WTC11 (cell line): Measurements from ENCODE around the gene SART1. TPM values are rescaled to one million over a fixed set of nuclear protein-coding genes. Genes with fewer than 3 reads are reported as not detected.

Experiments used
- ATAC-seq: fragments of 200-7000 bp; cut with Tn5 transposase; 2 replicates; pipeline ENCODE4 v1.10.0; 2021; ENCODE audit warnings: mild to moderate bottlenecking, moderate library complexity
- CTCF ChIA-PET: fragments of 300-600 bp; sonication (Branson Sonifier 250); formaldehyde crosslinking; loops from one replicate; lab custom pipeline; 2021; ENCODE audit warnings: antibody characterized with exemption; lab: Charles Lee
- POLR2A ChIA-PET: fragments of 350-600 bp; sonication (Branson Sonifier 250); formaldehyde crosslinking; loops from one replicate; lab custom pipeline; 2021; ENCODE audit warnings: antibody characterized with exemption; lab: Charles Lee
- DNase-seq: peaks from one replicate; pipeline ENCODE4 v3.0.0; 2021; ENCODE audit warnings: low spot score
- H3K27ac Mint-ChIP-seq: 2 replicates; pipeline ENCODE4 v1.8.0; 2021; ENCODE audit warnings: mixed read lengths
- H3K27me3 Mint-ChIP-seq: 2 replicates; pipeline ENCODE4 v1.8.0; 2021; ENCODE audit warnings: low read depth, mild to moderate bottlenecking, moderate library complexity, mixed read lengths
- H3K36me3 Mint-ChIP-seq: 2 replicates; pipeline ENCODE4 v1.8.0; 2021; ENCODE audit warnings: mixed read lengths
- H3K4me1 Mint-ChIP-seq: 2 replicates; pipeline ENCODE4 v1.8.0; 2022; ENCODE audit warnings: mixed read lengths
- H3K4me3 Mint-ChIP-seq: 2 replicates; pipeline ENCODE4 v1.8.0; 2021; ENCODE audit warnings: mild to moderate bottlenecking, moderate library complexity, mixed read lengths
- H3K9me3 Mint-ChIP-seq: 2 replicates; pipeline ENCODE4 v1.8.0; 2021; ENCODE audit warnings: mixed read lengths
- CBFB ChIP-seq: sonication (generic); formaldehyde crosslinking; IDR thresholded peaks from 2 replicates; pipeline ENCODE4 v1.8.1; 2022; ENCODE audit warnings: mild to moderate bottlenecking, low read depth, missing genetic modification reagents
- CREB1 ChIP-seq: sonication (generic); formaldehyde crosslinking; IDR thresholded peaks from 2 replicates; pipeline ENCODE4 v1.8.0; 2023; ENCODE audit warnings: mild to moderate bottlenecking, missing genetic modification reagents
- CREM ChIP-seq: sonication (generic); formaldehyde crosslinking; IDR thresholded peaks from 2 replicates; pipeline ENCODE4 v1.8.1; 2022; ENCODE audit warnings: mild to moderate bottlenecking, missing genetic modification reagents, moderate library complexity
- EMX1 ChIP-seq: fragments of 250-450 bp; sonication (Bioruptor Pico); IDR thresholded peaks from 2 replicates; pipeline ENCODE4 v1.8.0; 2021; ENCODE audit warnings: mild to moderate bottlenecking
- ESRRA ChIP-seq: sonication (generic); formaldehyde crosslinking; IDR thresholded peaks from 2 replicates; pipeline ENCODE4 v1.8.1; 2022; ENCODE audit warnings: mild to moderate bottlenecking, missing genetic modification reagents, borderline replicate concordance
- JAZF1 ChIP-seq: fragments of 250-450 bp; sonication (Bioruptor Pico); IDR thresholded peaks from 2 replicates; pipeline ENCODE4 v1.9.0; 2021; ENCODE audit warnings: moderate library complexity, mild to moderate bottlenecking, inconsistent platforms
- JUN ChIP-seq: sonication (generic); formaldehyde crosslinking; IDR thresholded peaks from 2 replicates; pipeline ENCODE4 v1.8.0; 2023; ENCODE audit warnings: mild to moderate bottlenecking, missing genetic modification reagents
- OVOL2 ChIP-seq: fragments of 250-450 bp; sonication (Bioruptor Pico); IDR thresholded peaks from 2 replicates; pipeline ENCODE4 v1.9.0; 2021; ENCODE audit warnings: mild to moderate bottlenecking, borderline replicate concordance
- SMAD4 ChIP-seq: sonication (generic); formaldehyde crosslinking; IDR thresholded peaks from 2 replicates; pipeline ENCODE4 v1.8.0; 2022; ENCODE audit warnings: mild to moderate bottlenecking, missing genetic modification reagents
- ZBTB21 ChIP-seq: sonication (generic); formaldehyde crosslinking; IDR thresholded peaks from 2 replicates; pipeline ENCODE4 v1.8.1; 2023; ENCODE audit warnings: mild to moderate bottlenecking, missing genetic modification reagents, borderline replicate concordance
- ZNF263 ChIP-seq: sonication (generic); formaldehyde crosslinking; IDR thresholded peaks from 2 replicates; pipeline ENCODE4 v1.8.1; 2022; ENCODE audit warnings: low read depth, mild to moderate bottlenecking, moderate library complexity, missing genetic modification reagents
- total RNA-seq: library from RNA; stranded (reverse); gene quantifications from 3 replicates; pipeline ENCODE4 v1.2.3, GENCODE V29; 2021
- TF ChIP-seq, protein P1 (sequence below): fragments of 250-450 bp; sonication (Bioruptor Pico); IDR thresholded peaks from 2 replicates; pipeline ENCODE4 v1.9.0; 2021; ENCODE audit warnings: mild to moderate bottlenecking, borderline replicate concordance
- TF ChIP-seq, protein P2 (sequence below): fragments of 200-600 bp; IDR thresholded peaks from 2 replicates; pipeline ENCODE4 v1.8.0; 2022; ENCODE audit warnings: antibody characterized with exemption
- TF ChIP-seq, protein P3 (sequence below): sonication (generic); formaldehyde crosslinking; conservative IDR thresholded peaks from 2 replicates; pipeline ENCODE4 v1.8.1; 2023; ENCODE audit warnings: mild to moderate bottlenecking, low read depth, missing genetic modification reagents, moderate library complexity
- TF ChIP-seq, protein P4 (sequence below): sonication (generic); formaldehyde crosslinking; IDR thresholded peaks from 2 replicates; pipeline ENCODE4 v1.8.0; 2022; ENCODE audit warnings: mild to moderate bottlenecking, missing genetic modification reagents
- TF ChIP-seq, protein P5 (sequence below): sonication (generic); formaldehyde crosslinking; IDR thresholded peaks from 2 replicates; pipeline ENCODE4 v1.8.1; 2022; ENCODE audit warnings: mild to moderate bottlenecking, moderate library complexity, missing genetic modification reagents
- TF ChIP-seq, protein P6 (sequence below): sonication (generic); formaldehyde crosslinking; IDR thresholded peaks from 2 replicates; pipeline ENCODE4 v1.8.1; 2023; ENCODE audit warnings: mild to moderate bottlenecking, missing genetic modification reagents, moderate library complexity

Gene SART1
- total RNA-seq, 1 experiment from 2014 or later = 57.0 TPM

DNA sequence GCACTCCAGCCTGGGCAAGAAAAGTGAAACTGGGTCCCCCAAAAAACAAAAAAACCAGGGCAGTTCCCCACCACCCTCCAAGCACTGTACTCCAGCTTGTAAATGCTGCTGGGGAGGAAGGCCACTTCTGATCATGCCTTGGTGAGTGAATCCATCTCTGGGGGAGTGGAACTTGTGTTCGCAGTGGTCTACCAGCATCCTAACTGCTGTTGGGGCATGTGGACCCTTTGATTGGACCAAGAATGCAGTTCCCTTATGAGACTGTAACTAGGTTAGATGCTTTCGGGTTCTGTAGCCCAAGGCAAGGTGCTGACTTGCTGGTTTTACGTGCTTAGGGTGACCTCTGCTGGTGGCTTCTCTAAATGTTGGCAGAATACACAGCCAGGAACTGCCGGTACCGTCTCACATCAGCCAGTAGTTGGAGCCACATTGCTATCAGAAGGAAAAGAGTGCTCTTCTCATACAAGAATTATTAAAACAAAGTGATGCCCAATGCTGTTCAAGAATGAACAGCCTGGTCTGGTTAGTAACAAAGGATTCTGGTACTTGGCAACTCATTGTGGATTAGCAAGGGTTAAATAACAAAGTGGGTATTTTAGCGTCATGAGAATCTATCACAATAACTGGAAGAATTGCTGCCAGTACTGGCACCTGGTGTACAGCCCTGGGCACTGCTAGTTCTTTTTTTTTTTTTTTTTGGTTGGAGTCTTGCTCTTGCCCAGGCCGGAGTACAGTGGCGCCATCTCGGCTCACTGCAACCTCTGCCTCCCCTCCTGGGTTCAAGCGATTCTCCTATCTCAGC lies 27.5 kb downstream of the SART1 start (continued):
- TF ChIP-seq, protein P1, sequence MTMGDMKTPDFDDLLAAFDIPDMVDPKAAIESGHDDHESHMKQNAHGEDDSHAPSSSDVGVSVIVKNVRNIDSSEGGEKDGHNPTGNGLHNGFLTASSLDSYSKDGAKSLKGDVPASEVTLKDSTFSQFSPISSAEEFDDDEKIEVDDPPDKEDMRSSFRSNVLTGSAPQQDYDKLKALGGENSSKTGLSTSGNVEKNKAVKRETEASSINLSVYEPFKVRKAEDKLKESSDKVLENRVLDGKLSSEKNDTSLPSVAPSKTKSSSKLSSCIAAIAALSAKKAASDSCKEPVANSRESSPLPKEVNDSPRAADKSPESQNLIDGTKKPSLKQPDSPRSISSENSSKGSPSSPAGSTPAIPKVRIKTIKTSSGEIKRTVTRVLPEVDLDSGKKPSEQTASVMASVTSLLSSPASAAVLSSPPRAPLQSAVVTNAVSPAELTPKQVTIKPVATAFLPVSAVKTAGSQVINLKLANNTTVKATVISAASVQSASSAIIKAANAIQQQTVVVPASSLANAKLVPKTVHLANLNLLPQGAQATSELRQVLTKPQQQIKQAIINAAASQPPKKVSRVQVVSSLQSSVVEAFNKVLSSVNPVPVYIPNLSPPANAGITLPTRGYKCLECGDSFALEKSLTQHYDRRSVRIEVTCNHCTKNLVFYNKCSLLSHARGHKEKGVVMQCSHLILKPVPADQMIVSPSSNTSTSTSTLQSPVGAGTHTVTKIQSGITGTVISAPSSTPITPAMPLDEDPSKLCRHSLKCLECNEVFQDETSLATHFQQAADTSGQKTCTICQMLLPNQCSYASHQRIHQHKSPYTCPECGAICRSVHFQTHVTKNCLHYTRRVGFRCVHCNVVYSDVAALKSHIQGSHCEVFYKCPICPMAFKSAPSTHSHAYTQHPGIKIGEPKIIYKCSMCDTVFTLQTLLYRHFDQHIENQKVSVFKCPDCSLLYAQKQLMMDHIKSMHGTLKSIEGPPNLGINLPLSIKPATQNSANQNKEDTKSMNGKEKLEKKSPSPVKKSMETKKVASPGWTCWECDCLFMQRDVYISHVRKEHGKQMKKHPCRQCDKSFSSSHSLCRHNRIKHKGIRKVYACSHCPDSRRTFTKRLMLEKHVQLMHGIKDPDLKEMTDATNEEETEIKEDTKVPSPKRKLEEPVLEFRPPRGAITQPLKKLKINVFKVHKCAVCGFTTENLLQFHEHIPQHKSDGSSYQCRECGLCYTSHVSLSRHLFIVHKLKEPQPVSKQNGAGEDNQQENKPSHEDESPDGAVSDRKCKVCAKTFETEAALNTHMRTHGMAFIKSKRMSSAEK = no peak
- TF ChIP-seq, protein P2, sequence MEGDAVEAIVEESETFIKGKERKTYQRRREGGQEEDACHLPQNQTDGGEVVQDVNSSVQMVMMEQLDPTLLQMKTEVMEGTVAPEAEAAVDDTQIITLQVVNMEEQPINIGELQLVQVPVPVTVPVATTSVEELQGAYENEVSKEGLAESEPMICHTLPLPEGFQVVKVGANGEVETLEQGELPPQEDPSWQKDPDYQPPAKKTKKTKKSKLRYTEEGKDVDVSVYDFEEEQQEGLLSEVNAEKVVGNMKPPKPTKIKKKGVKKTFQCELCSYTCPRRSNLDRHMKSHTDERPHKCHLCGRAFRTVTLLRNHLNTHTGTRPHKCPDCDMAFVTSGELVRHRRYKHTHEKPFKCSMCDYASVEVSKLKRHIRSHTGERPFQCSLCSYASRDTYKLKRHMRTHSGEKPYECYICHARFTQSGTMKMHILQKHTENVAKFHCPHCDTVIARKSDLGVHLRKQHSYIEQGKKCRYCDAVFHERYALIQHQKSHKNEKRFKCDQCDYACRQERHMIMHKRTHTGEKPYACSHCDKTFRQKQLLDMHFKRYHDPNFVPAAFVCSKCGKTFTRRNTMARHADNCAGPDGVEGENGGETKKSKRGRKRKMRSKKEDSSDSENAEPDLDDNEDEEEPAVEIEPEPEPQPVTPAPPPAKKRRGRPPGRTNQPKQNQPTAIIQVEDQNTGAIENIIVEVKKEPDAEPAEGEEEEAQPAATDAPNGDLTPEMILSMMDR = peak; percentile 70
- TF ChIP-seq JAZF1 (no peak), EMX1 (CRISPR knock-in tag) (no peak), CREB1 (CRISPR knock-in tag) (no peak)

DNA sequence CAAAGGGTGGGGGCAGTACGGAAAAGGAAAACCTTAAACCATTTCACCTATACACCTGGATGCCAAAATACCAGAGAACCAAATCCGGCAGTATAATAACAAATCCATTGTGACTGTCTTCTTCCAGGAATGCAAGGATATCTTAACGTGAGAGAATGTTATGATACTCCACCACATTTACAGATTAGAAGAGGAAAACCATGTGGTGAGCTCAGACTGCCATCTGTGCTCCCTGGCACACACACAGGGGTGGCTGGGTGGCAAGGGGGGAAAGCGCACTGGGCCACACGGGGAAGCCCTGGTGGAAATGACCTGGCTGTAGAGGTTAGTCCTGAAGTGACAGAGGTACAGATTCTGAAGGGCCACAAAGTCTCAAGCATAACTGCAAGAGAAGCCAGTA lies 30.5 kb downstream of the SART1 start:
- Mint-ChIP-seq H3K4me3 (no peak overlapping the region), H3K9me3 (no peaks in the 10 kb centered on the region), H3K4me1 (no peaks in the 10 kb centered on the region), H3K36me3 (peaks cover 4% of the 10 kb centered on the region; the same call in 1 of the 2 replicates), H3K27me3 (no peaks in the 10 kb centered on the region), H3K27ac (no peak overlapping the region)
- DNase-seq (no peak), ATAC-seq (no peak)
- ChIA-PET POLR2A (no interaction called here), CTCF (interaction anchor here (1.1 to 2.3 kb wide), 4 partner anchors 11 to 212 kb away, joined by 4 to 8 read pairs (median 6); no protein-coding TSS in a partner anchor)
- TF ChIP-seq ESRRA (CRISPR knock-in tag) = no peak
- TF ChIP-seq OVOL2 (CRISPR knock-in tag) = no peak
- no peak for TF ChIP-seq JUN (CRISPR knock-in tag)
- TF ChIP-seq, protein P2 = no peak
- TF ChIP-seq ZNF263 (CRISPR knock-in tag) = no peak
- no peak for TF ChIP-seq CBFB
- TF ChIP-seq, protein P3, sequence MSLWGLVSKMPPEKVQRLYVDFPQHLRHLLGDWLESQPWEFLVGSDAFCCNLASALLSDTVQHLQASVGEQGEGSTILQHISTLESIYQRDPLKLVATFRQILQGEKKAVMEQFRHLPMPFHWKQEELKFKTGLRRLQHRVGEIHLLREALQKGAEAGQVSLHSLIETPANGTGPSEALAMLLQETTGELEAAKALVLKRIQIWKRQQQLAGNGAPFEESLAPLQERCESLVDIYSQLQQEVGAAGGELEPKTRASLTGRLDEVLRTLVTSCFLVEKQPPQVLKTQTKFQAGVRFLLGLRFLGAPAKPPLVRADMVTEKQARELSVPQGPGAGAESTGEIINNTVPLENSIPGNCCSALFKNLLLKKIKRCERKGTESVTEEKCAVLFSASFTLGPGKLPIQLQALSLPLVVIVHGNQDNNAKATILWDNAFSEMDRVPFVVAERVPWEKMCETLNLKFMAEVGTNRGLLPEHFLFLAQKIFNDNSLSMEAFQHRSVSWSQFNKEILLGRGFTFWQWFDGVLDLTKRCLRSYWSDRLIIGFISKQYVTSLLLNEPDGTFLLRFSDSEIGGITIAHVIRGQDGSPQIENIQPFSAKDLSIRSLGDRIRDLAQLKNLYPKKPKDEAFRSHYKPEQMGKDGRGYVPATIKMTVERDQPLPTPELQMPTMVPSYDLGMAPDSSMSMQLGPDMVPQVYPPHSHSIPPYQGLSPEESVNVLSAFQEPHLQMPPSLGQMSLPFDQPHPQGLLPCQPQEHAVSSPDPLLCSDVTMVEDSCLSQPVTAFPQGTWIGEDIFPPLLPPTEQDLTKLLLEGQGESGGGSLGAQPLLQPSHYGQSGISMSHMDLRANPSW (CRISPR knock-in tag) = no peak
- no peak for TF ChIP-seq JAZF1
- TF ChIP-seq, protein P4, sequence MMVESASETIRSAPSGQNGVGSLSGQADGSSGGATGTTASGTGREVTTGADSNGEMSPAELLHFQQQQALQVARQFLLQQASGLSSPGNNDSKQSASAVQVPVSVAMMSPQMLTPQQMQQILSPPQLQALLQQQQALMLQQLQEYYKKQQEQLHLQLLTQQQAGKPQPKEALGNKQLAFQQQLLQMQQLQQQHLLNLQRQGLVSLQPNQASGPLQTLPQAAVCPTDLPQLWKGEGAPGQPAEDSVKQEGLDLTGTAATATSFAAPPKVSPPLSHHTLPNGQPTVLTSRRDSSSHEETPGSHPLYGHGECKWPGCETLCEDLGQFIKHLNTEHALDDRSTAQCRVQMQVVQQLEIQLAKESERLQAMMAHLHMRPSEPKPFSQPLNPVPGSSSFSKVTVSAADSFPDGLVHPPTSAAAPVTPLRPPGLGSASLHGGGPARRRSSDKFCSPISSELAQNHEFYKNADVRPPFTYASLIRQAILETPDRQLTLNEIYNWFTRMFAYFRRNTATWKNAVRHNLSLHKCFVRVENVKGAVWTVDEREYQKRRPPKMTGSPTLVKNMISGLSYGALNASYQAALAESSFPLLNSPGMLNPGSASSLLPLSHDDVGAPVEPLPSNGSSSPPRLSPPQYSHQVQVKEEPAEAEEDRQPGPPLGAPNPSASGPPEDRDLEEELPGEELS (CRISPR knock-in tag) = no peak
- no peak for TF ChIP-seq CREM (CRISPR knock-in tag)
- TF ChIP-seq, protein P5, sequence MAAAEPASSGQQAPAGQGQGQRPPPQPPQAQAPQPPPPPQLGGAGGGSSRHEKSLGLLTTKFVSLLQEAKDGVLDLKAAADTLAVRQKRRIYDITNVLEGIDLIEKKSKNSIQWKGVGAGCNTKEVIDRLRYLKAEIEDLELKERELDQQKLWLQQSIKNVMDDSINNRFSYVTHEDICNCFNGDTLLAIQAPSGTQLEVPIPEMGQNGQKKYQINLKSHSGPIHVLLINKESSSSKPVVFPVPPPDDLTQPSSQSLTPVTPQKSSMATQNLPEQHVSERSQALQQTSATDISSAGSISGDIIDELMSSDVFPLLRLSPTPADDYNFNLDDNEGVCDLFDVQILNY (CRISPR knock-in tag) = no peak
- no peak for TF ChIP-seq SMAD4 (CRISPR knock-in tag)
- TF ChIP-seq ZBTB21 (CRISPR knock-in tag) = no peak
- TF ChIP-seq, protein P6, sequence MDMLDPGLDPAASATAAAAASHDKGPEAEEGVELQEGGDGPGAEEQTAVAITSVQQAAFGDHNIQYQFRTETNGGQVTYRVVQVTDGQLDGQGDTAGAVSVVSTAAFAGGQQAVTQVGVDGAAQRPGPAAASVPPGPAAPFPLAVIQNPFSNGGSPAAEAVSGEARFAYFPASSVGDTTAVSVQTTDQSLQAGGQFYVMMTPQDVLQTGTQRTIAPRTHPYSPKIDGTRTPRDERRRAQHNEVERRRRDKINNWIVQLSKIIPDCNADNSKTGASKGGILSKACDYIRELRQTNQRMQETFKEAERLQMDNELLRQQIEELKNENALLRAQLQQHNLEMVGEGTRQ (CRISPR knock-in tag) = no peak
